ENCODE results near the gene BTBD2. TPM values are rescaled to one million over a fixed set of nuclear protein-coding genes. Genes with fewer than 3 reads are reported as not detected.

The BTBD2 gene
- total and polyA plus RNA-seq, 10 of the 15 experiments (the other 5 are each of a cell fraction or from before 2014, with no cell fraction given) = 0.13 to 66.2 (median 10.4) TPM

- Histone ChIP-seq H3K27ac (ENCODE audit: control insufficient read depth, insufficient read depth) (no peak overlapping the region), H3K9me3 (replicated peaks; ENCODE audit: control insufficient read depth, insufficient read depth, low read length) (no peaks in the 10 kb centered on the region), H3K4me1 (ENCODE audit: control insufficient read depth, insufficient read depth, low read length) (no peaks in the 10 kb centered on the region), H3K4me3 (no peak overlapping the region), H3K79me2 (ENCODE audit: control insufficient read depth, insufficient read depth, low read length) (no peaks in the 10 kb centered on the region), H3K27me3 (replicated peaks in 1 of 2; ENCODE audit: control insufficient read depth in 2 of 2, insufficient read depth in 2 of 2, low read length in 1 of 2) (no peaks in the 10 kb centered on the region), H3K9ac (ENCODE audit: control insufficient read depth, insufficient read depth, low read length) (no peak overlapping the region), H3K36me3 (ENCODE audit: control insufficient read depth in 2 of 2, insufficient read depth in 2 of 2, low read length in 1 of 2) (no peaks in the 10 kb centered on the region; a peak in 3 of 4 replicates), H4K20me1 (ENCODE audit: control insufficient read depth, insufficient read depth) (no peaks in the 10 kb centered on the region), H3K4me2 (ENCODE audit: control insufficient read depth, insufficient read depth) (no peak overlapping the region), H2AFZ (ENCODE audit: control insufficient read depth, low read depth, low read length) (no peak overlapping the region)
- FAIRE-seq (no peak), ATAC-seq (no peak), DNase-seq (ENCODE audit: low read depth, low spot score) (no peak)
- ChIA-PET RAD21 (ENCODE audit: unreplicated experiment) (no interaction called here), SMC1A (ENCODE audit: uncharacterized antibody, unreplicated experiment) (no interaction called here), CTCF (no interaction called here), POLR2A (no interaction called here)
- no peak for TF ChIP-seq TARDBP (IDR thresholded peaks at IDR 0.05; ENCODE audit: borderline replicate concordance)
- no peak for TF ChIP-seq NRF1 (conservative IDR thresholded peaks at IDR 0.05; ENCODE audit: low read depth, low read length)
- no peak for TF ChIP-seq HSF1 (IDR thresholded peaks at IDR 0.05; ENCODE audit: low read depth, low read length)
- TF ChIP-seq WRNIP1 (IDR thresholded peaks at IDR 0.05; ENCODE audit: borderline replicate concordance, low read depth, low read length) = no peak
- TF ChIP-seq MEF2A (IDR thresholded peaks at IDR 0.05; ENCODE audit: insufficient read depth, low read depth, low read length) = no peak
- no peak for TF ChIP-seq BHLHE40 (IDR thresholded peaks at IDR 0.05; ENCODE audit: borderline replicate concordance in 1 of 2, low read depth in 2 of 2, low read length in 1 of 2)
- TF ChIP-seq STAT1 (conservative IDR thresholded peaks at IDR 0.05) = no peak
- TF ChIP-seq TCF12 (IDR thresholded peaks at IDR 0.05; ENCODE audit: low read depth, low read length) = no peak
- TF ChIP-seq, protein P1, sequence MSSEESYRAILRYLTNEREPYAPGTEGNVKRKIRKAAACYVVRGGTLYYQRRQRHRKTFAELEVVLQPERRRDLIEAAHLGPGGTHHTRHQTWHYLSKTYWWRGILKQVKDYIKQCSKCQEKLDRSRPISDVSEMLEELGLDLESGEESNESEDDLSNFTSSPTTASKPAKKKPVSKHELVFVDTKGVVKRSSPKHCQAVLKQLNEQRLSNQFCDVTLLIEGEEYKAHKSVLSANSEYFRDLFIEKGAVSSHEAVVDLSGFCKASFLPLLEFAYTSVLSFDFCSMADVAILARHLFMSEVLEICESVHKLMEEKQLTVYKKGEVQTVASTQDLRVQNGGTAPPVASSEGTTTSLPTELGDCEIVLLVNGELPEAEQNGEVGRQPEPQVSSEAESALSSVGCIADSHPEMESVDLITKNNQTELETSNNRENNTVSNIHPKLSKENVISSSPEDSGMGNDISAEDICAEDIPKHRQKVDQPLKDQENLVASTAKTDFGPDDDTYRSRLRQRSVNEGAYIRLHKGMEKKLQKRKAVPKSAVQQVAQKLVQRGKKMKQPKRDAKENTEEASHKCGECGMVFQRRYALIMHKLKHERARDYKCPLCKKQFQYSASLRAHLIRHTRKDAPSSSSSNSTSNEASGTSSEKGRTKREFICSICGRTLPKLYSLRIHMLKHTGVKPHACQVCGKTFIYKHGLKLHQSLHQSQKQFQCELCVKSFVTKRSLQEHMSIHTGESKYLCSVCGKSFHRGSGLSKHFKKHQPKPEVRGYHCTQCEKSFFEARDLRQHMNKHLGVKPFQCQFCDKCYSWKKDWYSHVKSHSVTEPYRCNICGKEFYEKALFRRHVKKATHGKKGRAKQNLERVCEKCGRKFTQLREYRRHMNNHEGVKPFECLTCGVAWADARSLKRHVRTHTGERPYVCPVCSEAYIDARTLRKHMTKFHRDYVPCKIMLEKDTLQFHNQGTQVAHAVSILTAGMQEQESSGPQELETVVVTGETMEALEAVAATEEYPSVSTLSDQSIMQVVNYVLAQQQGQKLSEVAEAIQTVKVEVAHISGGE (CRISPR knock-in tag; IDR thresholded peaks at IDR 0.05) = no peak
- TF ChIP-seq, protein P2, sequence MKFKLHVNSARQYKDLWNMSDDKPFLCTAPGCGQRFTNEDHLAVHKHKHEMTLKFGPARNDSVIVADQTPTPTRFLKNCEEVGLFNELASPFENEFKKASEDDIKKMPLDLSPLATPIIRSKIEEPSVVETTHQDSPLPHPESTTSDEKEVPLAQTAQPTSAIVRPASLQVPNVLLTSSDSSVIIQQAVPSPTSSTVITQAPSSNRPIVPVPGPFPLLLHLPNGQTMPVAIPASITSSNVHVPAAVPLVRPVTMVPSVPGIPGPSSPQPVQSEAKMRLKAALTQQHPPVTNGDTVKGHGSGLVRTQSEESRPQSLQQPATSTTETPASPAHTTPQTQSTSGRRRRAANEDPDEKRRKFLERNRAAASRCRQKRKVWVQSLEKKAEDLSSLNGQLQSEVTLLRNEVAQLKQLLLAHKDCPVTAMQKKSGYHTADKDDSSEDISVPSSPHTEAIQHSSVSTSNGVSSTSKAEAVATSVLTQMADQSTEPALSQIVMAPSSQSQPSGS (IDR thresholded peaks at IDR 0.05; ENCODE audit: low read length) = no peak
- TF ChIP-seq SREBF2 (IDR thresholded peaks at IDR 0.05; ENCODE audit: low read length) = no peak
- no peak for TF ChIP-seq MEF2B (IDR thresholded peaks at IDR 0.05; ENCODE audit: partially characterized antibody, poor library complexity, severe bottlenecking)
- no peak for TF ChIP-seq KLF5 (IDR thresholded peaks at IDR 0.05; ENCODE audit: partially characterized antibody)
- intact Hi-C loops (cut with micrococcal nuclease; ENCODE audit: unreplicated experiment) = no loop called here
- in situ Hi-C loops (cut with MboI) = no loop called here
- no TSS peak for BruUV-seq (replicated peaks)
- 86% methylated on average over 30 of the region's 30 CpGs for WGBS (ENCODE audit: insufficient coverage, insufficient replicate concordance, low lambda C conversion rate, missing lambda C conversion rate)
Observed at GRCh38 chr19:1991018-1991913, 24.2 kb downstream of the BTBD2 start.
